ENCODE data around the gene AURKB. TPM values are rescaled to one million over a fixed set of nuclear protein-coding genes. Genes with fewer than 3 reads are reported as not detected.

Gene AURKB
- total and polyA plus RNA-seq, 10 donors = 2.4 to 30.9 (median 10.5) TPM

- DNase-seq = no peak
- Histone ChIP-seq H3K4me3 (peak overlapping the region; percentile 50 to 87 (median 78)), H3K27ac (peak overlapping the region; percentile 95 to 97 (median 96)), H3K4me1 (peaks cover 21 to 74% (median 52%) of the 10 kb centered on the region in 6 donors), H3K36me3 (no peaks in the 10 kb centered on the region), H3K27me3 (replicated peaks in 1 of 7) (no peaks in the 10 kb centered on the region), H3K9me3 (no peaks in the 10 kb centered on the region)
- intact Hi-C loops (cut with DNase I; ENCODE audit: low total_unique reads) = no loop called here
- no peak for TF ChIP-seq POLR2A (IDR thresholded peaks at IDR 0.05)
- peak in 1 of 11 experiments; percentile 37 for TF ChIP-seq CTCF (IDR thresholded peaks at IDR 0.05 in 8 of 11, conservative IDR thresholded peaks at IDR 0.05 in 3 of 11)
- WGBS, 5 donors = 0 to 1% (median 0%) methylated on average over 8 to 23 of the region's 23 CpGs
These were observed 24.0 kb downstream of the AURKB start for GRCh38 chr17:8186446-8186786.

- TF ChIP-seq POLR2A (IDR thresholded peaks at IDR 0.05) = peak; percentile 24 to 54 (median 47)
- TF ChIP-seq POLR2AphosphoS5 (IDR thresholded peaks at IDR 0.05) = peak; percentile 87 to 94 (median 89)
- no peak for TF ChIP-seq CTCF (IDR thresholded peaks at IDR 0.05 in 8 of 11, conservative IDR thresholded peaks at IDR 0.05 in 3 of 11)
- intact Hi-C loops (cut with DNase I; ENCODE audit: low total_unique reads) = no loop called here
- 0 to 1% (median 1%) methylated on average over 38 to 44 of the region's 44 CpGs for WGBS, 5 donors
- no peaks in the 10 kb centered on the region for H3K27me3 ChIP-seq (replicated peaks in 1 of 7)
- H3K4me3 ChIP-seq = peak overlapping the region; percentile 50 to 87 (median 78)
- H3K4me1 ChIP-seq = peaks cover 19 to 71% (median 46%) of the 10 kb centered on the region in 6 donors
- DNase-seq = peak; percentile 95
- H3K36me3 ChIP-seq = no peaks in the 10 kb centered on the region
- peak overlapping the region; percentile 95 to 97 (median 96) for H3K27ac ChIP-seq
- no peaks in the 10 kb centered on the region for H3K9me3 ChIP-seq
These were observed 24.6 kb downstream of the AURKB start for GRCh38 chr17:8185582-8186445.

- intact Hi-C loops (cut with DNase I; ENCODE audit: low total_unique reads) = no loop called here
- 80 to 86% (median 86%) methylated on average over 19 of the region's 19 CpGs for WGBS, 5 donors
- Histone ChIP-seq H3K9me3 (no peaks in the 10 kb centered on the region), H3K27ac (peak overlapping the region; percentile 74 to 95 (median 86)), H3K4me3 (peak overlapping the region in 6 of 8 donors; percentile 56 to 83 (median 58)), H3K27me3 (replicated peaks in 1 of 7) (no peaks in the 10 kb centered on the region), H3K4me1 (peaks cover 23 to 60% (median 50%) of the 10 kb centered on the region in 6 donors), H3K36me3 (no peaks in the 10 kb centered on the region)
- TF ChIP-seq CTCF (IDR thresholded peaks at IDR 0.05 in 8 of 11, conservative IDR thresholded peaks at IDR 0.05 in 3 of 11) (no peak), POLR2A (IDR thresholded peaks at IDR 0.05) (no peak), POLR2AphosphoS5 (IDR thresholded peaks at IDR 0.05) (no peak)
- DNase-seq = no peak
These were observed 33.2 kb downstream of the AURKB start for GRCh38 chr17:8176998-8177731.

All from spleen (tissue), 11 donors.